GM19238 (cell line): Measurements from ENCODE around the gene CDKAL1.

ENCODE experiments used
- DNase-seq: peaks from one replicate; pipeline ENCODE4 v3.0.0; 2011; ENCODE audit warnings: low spot score; ENCODE audit not compliant: insufficient read length

CDKAL1 gene

DNA sequence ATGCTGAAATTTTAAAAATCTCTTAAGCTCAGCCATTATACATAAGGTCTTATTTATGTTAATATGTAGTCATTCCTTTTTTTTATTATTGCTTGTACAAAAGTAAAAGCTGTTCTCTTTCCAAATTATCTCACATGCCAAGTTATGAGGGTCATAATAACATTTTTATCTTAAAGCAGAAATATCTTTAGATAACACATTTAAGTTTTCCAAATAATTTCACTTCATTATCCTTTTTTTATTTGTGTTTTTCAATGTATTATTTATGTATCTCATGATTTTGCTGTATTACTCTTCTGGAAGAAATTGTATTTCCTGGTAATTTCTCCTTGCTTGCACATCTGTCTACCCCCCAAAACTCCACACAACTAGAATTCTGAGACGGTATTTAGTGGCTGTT is 598.2 kb downstream of the CDKAL1 start:
- DNase-seq = no peak

DNA sequence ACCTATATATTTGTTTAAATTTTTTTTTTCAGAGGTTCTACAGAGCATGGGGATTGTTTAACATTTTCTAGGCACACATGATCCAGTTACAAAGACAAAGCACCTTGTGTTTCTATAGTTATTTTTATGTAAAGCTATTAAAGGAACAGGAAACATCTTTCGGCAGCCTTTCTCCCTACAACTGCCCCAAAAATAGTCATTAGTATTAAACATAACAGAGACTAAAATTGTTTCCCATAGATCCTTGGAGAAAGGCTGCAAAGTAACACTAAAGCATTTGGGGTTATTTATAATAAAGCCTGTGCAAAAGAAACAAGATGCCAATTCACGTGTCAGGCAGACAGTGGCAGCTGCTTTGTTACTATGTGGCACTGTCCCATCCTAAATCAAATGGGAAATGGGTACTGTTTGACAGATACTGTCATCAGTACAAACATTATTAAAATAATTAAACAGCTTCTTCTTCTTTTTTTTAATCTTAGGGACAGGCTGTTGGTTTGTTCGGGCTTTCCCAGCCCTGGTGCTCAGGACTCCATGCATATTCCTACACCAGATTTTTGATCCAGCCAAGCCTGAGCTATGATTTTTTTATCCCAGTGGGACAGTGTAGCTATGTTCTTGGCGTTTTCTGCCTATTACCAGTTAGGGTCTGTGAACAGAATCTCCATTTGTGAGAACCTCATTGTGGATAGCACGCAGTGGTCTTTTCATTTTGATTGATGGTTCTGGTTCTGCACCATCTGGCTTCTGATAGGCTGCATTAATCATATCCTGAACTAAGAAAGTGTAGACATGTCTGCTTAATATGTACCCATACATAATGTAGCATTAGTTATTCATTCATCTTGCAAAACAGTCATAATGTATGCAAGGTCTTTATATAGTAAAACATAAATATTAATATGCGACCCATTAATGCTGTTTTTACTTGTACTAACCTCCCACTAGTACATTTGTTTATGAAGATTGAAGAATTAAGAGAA is 598.9 kb downstream of the CDKAL1 start:
- no peak for DNase-seq

GRCh38 chr6:21133901-21134300 is 599.6 kb downstream of the CDKAL1 start:
- DNase-seq = no peak

DNA sequence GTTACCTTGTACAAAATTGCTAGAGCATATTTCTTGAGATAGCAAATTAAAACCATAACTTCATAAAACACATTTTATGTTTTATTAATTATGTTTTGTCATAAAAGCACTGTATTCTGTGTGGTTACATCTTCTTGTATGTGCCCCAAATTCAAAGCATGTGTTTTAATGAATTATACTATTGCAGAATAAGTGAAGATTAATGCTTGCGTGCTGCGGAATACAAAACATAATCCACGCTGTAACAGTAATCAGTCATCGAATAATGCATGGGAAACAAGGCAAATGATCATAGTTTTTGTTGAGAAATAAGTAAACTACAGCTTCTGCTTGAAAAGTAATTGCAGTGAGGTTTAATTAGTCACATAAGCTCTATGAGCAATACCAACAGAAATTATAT is 600.1 kb downstream of the CDKAL1 start:
- DNase-seq = no peak

- DNase-seq = no peak
Observed at GRCh38 chr6:21135484-21136013, 601.3 kb downstream of the CDKAL1 start.

- no peak for DNase-seq
Observed at GRCh38 chr6:21137700-21138335, 603.6 kb downstream of the CDKAL1 start.

GRCh38 chr6:21138336-21139069 is 604.2 kb downstream of the CDKAL1 start:
- no peak for DNase-seq

DNA sequence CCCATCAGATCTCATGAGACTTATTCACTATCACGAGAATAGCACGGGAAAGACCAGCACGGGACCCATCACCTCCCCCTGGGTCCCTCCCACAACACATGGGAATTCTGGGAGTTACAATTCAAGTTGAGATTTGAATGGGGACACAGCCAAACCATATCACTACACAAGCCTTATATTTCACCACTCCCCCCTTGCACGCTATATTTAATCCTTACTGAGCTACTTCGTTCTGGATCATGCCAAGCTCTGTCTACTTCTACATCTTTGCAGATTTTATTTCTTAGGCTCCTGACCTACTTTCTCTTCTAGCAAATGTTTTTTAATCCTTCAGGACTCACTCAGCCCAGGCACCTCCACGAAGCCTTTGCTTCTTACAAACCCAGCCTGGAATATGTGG is 606.7 kb downstream of the CDKAL1 start:
- no peak for DNase-seq

DNA sequence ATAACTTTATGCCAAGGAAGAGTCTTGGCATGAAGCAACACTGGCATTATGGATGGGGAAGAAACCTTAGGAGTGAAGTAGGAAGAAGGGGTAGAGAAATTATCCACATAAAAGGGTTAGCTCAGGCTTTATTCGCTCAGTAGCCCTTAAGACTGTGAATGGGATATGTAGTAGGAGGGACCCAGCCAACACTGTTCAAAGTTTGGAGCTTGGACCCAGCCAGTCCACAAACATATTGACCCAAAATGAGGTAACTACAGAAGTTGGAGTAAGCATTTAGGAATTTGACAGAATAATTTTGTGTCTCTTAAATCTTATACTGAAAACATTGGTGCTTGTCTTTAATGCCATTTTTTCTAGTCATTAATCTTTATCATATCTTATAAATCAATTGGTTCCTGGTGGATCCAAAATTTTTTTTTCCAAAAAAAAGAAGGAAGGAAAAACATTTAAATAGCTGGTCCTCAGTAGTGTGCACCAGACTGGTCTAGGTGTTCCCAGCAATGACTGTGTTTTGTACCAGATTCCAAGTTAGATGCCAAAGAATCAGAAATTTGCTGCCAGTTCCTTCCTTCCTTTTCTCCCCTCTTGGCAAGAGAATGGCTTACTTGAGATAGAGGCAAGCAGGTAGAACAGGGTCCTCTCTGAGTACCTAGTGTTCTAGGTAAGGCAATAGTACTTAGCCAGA is 607.5 kb downstream of the CDKAL1 start:
- no peak for DNase-seq

GRCh38 chr6:21142741-21143140 is 608.5 kb downstream of the CDKAL1 start:
- DNase-seq = no peak

DNA sequence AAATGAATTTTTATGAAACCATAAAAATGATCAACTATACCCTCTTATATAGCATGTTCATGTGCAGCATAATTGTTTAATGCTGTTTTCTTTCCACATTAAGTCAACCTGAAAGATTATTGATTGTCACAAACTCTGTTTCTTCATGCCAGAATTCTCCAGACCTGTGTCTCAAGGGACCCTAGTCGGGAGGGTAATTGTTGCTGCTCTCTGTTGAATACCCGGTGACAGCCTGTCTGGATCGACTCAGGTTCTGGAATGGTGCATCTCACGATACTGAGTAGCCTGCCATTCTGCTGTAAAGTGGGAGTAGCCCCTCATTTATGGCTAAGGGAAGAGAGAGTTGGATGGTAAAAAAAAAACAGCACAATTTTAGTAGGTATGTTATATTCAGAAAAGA is 609.4 kb downstream of the CDKAL1 start:
- DNase-seq = no peak

DNA sequence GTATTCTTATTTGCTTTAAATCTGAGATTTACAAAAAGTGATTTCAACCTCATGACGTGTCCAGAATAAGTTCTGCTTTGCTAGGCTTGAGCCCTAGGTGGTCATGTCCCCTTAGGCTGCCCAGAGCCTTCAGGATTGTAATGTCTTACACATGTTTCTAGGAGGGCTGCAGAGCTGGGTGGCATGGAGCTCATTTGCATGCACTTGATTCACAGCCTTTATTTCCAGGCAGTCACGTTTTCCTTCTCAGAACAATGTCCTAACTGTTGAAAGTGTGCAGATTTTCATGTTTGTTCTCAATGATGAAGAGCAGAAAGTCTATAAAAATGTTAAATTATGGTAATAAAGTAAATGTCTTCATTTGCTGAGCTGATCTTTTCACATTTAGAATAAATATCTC is 610.7 kb downstream of the CDKAL1 start:
- no peak for DNase-seq

DNA sequence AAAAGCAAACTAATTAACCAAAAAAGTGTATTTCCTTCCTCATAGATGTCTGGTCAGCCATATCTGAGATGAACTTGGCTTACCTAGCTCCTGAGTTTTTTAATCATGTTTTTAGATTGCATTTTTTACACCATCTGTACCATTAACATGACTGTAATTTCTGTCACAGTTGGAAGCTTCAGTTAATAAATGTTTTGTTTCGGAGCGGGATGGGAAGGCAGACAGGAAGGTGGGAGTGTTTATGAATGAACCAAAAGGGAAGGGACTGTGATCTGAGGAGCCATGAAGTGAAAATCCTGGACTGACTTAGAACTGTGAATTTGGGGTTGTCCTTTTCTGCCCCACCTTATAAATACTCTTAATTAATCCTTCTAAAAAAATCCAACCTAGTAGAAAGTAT is 613.7 kb downstream of the CDKAL1 start:
- no peak for DNase-seq

DNA sequence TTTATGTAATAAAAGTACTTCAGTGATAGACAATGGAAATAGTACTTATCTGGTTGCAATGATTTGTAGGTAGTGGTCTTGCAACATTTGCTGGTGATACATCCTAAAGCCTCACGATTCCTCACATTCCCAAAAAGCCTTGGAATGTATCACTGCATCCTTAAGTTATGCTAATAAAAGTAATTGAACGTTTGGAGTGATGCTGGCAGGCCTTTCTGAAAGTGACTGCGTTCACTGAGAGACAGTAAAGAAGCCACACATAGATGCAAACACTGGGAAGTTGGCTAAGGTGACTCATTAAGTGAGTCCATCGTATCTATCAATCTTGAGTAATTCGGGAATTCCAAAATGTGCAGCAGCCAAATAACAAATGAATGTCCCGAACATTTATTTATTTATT is 615.2 kb downstream of the CDKAL1 start:
- DNase-seq = no peak

DNA sequence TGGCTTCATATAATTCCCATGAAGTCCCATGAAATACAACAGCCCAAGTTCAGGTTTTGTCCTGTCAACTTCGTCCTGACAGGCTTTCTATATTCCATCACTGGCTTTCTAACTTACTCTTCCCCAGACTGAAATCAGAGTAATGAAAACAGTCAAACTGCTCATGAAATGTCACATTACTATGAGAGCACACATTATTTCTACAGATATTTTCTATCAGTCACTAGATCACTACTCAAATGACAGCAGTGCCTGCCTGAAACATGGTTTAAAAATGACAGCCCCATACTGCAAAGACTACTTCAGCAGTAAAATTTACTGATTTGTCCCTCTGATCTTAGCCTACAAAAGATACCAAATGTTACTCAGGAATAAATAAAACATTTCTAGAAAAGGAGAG is 616.4 kb downstream of the CDKAL1 start:
- no peak for DNase-seq

DNA sequence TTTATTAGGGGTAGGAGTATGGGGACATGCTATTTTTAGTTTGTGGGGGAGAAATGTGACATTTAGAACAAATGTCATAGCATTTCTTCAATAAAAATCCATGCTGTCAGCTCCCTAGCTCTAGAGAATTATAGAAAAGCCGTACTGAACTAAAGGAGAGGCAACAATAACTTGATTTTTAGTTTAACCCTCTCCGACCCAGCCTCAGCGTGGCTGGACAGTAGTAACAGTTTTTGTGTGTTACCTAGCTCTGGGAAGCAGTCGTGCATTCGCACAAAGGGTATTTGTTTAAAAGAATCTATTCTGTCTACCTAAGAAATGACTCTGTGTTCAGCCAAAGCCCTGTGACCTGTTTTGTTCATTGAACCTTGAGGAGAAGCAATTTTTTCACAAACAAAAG is 616.9 kb downstream of the CDKAL1 start:
- no peak for DNase-seq

- no peak for DNase-seq
Observed at GRCh38 chr6:21151530-21151929, 617.3 kb downstream of the CDKAL1 start.

GRCh38 chr6:21157186-21157929 is 623.1 kb downstream of the CDKAL1 start:
- no peak for DNase-seq

- no peak for DNase-seq
Observed at GRCh38 chr6:21158149-21158548, 623.9 kb downstream of the CDKAL1 start.

- no peak for DNase-seq
Observed at GRCh38 chr6:21158873-21159272, 624.6 kb downstream of the CDKAL1 start.

GRCh38 chr6:21159465-21159864 is 625.2 kb downstream of the CDKAL1 start:
- no peak for DNase-seq
